HepG2 (cell line): ENCODE data around the gene C5.

ENCODE experiments used
- AHDC1 ChIP-seq: sonication (generic); formaldehyde crosslinking; IDR thresholded peaks from 2 replicates; pipeline ENCODE4 v1.5.1; 2020; ENCODE audit warnings: mild to moderate bottlenecking, missing genetic modification reagents, borderline replicate concordance
- CTCF ChIP-seq: sonication (generic); formaldehyde crosslinking; IDR thresholded peaks from 2 replicates; pipeline ENCODE4 v1.5.0; 2020; ENCODE audit warnings: mild to moderate bottlenecking, missing genetic modification reagents, moderate library complexity
- HDAC6 ChIP-seq: fragments of 200-600 bp; sonication (generic); IDR thresholded peaks from 2 replicates; pipeline ENCODE4 v1.7.0; 2017; ENCODE audit warnings: mild to moderate bottlenecking, antibody characterized with exemption, low read length, low read depth
- PATZ1 ChIP-seq: sonication (generic); formaldehyde crosslinking; IDR thresholded peaks from 2 replicates; pipeline ENCODE4 v1.4.0; 2020; ENCODE audit warnings: missing genetic modification reagents
- POLR2AphosphoS5 ChIP-seq: IDR thresholded peaks from 2 replicates; pipeline ENCODE4 v1.6.1; 2012; ENCODE audit warnings: low read depth, low read length
- TCF7L2 ChIP-seq: IDR thresholded peaks from 2 replicates; pipeline ENCODE4 v1.6.1; 2011; ENCODE audit warnings: mild to moderate bottlenecking, low read depth, low read length, moderate library complexity
- ZNF781 ChIP-seq: sonication (generic); formaldehyde crosslinking; IDR thresholded peaks from 2 replicates; pipeline ENCODE4 v1.5.1; 2020; ENCODE audit warnings: borderline replicate concordance, mild to moderate bottlenecking, missing genetic modification reagents; ENCODE audit errors: not compliant biosample characterization

- no peak for TF ChIP-seq PATZ1 (CRISPR knock-in tag)
- no peak for TF ChIP-seq CTCF (CRISPR knock-in tag)
- no peak for TF ChIP-seq TCF7L2
- TF ChIP-seq POLR2AphosphoS5: no peak
- TF ChIP-seq AHDC1 (CRISPR knock-in tag): no peak
- TF ChIP-seq ZNF781 (CRISPR knock-in tag): no peak
- no peak for TF ChIP-seq HDAC6
Measured at GRCh38 chr9:121073038-121073437, 23.0 kb upstream of the C5 start.
